GM19351 (cell line): ENCODE results near the gene TGFA.
"Not testable (repeated sequence)": the region's sequence is repeated elsewhere in the genome, so short reads cannot be mapped to it uniquely, and the experiment has no call there.

Experiments
- ATAC-seq: cut with Tn5 transposase; IDR thresholded peaks from one replicate; pipeline ENCODE4 v1.9.1; 2021; ENCODE audit warnings: mild to moderate bottlenecking, moderate library complexity; ENCODE audit not compliant: unreplicated experiment

Gene TGFA

GRCh38 chr2:70467237-70467636 is 86.4 kb downstream of the TGFA start:
- no peak for ATAC-seq

DNA sequence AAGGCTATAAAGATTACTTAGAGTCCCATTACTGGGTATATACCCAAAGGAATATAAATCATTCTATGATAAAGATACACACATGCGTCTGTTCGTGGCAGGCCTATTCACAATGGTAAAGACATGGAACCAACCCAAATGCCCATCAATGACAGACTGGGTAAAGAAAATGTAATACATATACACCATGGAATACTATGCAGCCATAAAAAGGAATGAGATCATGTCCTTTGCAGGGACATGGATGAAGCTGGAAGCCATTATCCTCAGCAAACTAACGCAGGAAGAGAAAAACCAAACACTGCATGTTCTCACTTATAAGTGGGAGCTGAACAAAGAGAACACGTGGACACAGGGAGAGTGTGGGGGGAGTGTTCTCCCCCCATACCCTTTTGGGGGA is 87.0 kb downstream of the TGFA start:
- ATAC-seq = not testable (repeated sequence)

- no peak for ATAC-seq
These were observed 89.6 kb downstream of the TGFA start for GRCh38 chr2:70463997-70464396.

GRCh38 chr2:70463581-70463980 is 90.0 kb downstream of the TGFA start:
- no peak for ATAC-seq

DNA sequence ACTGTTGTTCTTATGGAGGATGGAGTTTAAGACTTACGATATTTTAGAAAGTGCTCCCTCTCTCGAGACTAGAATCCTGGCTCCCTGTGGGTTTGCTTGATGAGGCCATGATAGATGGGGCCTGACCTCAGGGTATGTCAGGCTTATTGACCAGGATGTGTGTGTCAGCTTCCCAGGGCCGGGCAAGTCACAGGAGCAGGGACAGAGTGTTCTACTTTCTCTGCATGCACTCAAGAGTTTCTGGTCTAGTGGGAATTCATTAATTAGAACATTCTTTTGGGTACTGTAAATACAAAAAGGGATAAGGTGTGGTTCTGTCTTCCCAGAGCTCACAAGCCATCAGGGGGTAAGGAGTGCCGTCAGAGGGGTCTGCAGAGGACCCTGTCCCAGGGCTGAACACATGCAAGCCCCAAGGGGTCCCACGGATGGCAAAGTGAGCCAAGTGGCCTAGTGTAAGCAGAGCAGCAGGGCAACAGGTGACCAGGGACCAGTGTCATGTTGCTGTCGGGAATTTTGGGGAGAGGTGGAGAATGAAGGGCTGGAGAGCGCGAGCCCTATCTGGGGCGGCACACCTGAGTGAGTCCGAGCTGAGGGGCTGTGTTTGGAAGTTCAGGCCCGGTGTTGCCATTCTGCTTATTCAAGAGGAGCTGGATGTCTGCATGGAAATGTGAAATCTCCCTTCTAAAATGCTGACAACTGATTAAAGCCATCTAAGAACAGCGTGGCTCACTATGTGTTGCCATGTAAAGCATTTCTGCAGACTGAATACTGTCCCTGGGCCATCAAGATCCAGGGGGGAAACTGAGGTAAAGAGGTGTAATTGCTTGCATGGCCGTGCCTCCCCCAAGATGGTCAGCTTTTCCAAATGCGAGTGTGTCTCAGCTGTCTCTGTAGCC is 91.4 kb downstream of the TGFA start:
- no peak for ATAC-seq

DNA sequence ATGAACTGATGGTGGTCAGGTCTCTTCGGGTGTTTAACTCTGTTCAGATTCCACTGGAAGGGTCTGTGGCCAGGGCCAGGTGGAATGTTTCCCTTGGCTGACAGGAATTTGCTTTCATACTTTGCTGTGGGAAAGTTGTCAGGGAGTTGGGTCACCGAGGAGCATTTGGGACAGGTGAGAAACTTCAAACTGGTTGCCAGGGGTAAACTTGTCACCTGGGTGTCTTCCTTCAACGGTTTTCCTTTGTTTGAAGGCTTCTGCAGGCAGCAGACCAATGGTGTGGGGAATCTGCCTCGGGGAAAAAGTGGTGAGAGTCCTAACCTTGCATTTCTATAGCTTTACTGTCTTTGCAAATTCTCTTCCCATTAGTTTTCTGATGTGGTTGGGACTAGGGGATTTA is 92.2 kb downstream of the TGFA start:
- no peak for ATAC-seq

GRCh38 chr2:70460333-70460732 is 93.3 kb downstream of the TGFA start:
- ATAC-seq = no peak

DNA sequence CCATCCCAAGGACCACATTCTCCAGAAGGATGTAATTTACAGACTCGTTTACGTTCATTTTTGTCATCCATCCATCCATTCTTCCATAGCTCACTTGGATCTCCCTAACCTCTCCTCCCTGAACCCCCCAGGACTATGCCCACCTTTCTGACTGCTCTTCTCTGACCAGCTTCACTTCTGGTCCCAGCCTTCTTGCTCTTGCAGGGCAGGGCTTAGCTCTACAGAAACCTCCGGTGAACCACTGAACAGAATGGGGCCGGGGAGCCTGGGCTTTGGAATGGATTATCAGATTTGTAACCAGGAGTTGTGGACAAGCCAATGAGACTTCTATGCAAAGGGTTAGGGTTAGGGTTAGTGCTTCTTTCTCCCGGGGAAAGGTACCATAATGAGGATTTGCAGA is 95.0 kb downstream of the TGFA start:
- ATAC-seq = no peak

DNA sequence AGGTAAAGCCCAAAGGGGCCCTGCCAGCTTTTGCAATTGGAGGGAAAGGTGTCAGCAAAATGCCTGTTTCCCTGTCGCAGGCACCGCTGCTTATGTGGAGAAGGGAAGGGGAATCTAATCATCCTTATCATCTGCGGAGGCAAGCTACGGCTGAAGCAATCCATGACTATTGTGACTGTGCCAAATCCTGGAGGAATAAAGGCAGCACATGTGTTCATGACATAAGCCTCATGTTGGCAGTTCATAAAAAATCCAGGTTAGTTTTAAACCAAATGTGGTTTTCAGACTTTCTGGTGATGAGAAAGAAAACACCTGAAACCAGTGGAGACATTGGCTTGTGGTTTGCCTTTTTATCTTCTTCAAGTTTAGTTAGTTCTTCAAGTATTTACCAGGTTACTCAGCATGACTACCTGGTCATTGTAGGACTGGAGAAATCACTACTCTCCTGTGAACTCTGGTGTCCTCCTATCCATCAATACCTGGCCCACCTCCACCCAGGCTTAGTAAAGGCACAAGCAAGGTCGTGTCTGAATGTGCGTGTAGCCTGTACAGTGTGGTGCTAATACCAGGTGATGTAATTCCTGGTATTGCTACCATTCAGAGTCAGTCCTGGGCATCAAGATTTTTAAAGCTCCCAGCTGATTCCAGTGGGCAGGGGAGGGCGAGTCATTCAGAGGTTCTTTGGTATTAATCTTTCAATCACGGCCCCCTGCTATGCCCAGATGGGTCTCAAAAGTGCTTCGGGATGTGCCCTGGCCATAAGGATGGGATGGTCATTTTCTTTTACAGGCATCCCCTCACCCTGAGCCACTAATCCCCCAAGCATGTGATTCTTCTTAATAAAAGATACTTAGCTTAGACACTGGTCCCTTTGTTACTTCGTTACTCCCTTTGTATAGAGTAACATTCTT is 96.8 kb downstream of the TGFA start:
- ATAC-seq = no peak

DNA sequence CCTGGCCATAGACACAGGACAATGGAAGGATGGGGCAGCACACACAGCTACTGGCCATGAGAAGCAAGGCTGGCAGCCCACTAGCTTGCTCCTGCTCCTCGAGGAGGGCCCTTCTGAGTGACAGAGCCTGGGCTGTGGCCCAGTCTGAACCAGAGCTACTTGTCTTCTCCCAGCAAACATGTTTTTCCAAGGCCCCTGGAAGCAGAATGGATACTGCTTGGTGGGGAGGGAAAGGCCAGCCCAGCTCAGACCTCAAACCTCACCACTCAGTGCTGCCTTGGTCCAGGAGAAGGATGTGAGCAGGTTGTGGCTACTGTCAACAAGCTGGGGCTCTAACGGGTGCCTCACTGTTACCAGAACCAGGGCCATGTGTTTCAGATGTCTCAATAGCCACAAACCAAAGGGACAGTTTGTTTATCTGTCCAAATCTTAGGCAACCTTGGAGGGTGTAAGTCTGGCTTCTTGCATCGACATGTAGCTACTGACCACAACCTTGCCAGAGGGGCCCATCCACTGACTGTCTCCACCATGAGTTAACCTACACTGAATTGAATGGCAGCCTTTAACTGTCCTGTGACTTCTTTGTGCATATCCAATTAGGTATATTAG is 98.6 kb downstream of the TGFA start:
- ATAC-seq = no peak

- ATAC-seq = no peak
These were observed 102.9 kb downstream of the TGFA start for GRCh38 chr2:70450641-70451250.

- no peak for ATAC-seq
These were observed 105.6 kb downstream of the TGFA start for GRCh38 chr2:70448041-70448440.

GRCh38 chr2:70443726-70444125 is 109.9 kb downstream of the TGFA start:
- ATAC-seq = no peak

- ATAC-seq = no peak
These were observed 110.6 kb downstream of the TGFA start for GRCh38 chr2:70443078-70443465.

DNA sequence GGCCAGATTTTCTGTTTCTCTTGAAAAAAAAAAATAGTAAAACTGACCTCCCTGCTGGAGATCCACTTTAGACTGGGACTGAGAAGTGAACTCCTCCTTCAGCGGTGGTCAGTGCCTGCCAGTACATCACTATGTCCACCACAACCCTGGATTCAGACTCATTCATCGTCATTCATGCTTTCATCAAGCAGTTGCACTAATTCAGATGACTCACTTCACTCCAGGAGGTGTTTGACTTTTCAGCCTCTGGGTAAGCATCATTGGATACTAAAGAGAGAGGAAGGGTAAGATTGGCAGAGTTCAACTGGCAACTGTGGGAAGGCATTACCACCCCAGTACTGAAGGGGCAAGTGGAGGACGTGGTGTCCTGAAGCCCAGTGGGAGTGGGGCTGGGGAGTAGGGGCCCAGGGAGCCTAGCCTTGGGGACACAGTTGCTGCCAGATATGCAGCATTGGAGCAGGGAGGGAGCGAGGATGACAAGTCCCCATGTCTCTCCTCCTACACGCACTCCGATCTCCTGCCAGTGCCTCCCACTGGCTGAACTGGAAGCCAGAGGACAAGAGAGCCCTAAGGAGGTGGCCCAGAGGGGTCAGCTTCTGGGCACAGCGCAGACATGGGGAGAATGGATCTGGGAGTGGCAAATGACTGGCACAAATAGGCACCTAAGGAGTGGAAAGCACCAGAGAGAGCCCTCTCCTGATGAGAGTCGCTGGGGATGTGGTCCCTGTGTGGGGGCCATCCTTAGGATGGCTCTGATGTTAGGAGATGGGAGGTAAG is 111.1 kb downstream of the TGFA start:
- ATAC-seq = no peak

DNA sequence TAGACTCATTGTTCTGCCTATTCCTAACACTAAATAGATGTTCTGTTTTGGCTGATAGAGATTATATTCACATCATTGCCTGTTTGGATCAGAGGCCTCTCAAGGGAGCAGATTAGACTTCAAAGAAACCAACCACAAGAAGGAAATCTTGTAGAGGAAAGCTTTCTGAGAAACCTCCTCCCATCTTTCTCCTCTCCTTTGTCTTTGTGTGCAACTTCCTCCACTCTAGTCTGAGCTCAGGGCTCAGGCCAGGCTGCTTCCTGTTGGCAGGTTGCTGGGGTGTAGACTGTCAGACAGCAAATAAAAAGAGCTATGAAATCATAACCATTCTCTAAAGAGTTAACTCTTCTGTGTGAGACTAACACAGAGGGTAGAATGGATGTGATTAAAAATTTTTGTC is 113.0 kb downstream of the TGFA start:
- ATAC-seq = no peak

GRCh38 chr2:70435138-70435537 is 118.5 kb downstream of the TGFA start:
- no peak for ATAC-seq

GRCh38 chr2:70433315-70433714 is 120.3 kb downstream of the TGFA start:
- no peak for ATAC-seq

DNA sequence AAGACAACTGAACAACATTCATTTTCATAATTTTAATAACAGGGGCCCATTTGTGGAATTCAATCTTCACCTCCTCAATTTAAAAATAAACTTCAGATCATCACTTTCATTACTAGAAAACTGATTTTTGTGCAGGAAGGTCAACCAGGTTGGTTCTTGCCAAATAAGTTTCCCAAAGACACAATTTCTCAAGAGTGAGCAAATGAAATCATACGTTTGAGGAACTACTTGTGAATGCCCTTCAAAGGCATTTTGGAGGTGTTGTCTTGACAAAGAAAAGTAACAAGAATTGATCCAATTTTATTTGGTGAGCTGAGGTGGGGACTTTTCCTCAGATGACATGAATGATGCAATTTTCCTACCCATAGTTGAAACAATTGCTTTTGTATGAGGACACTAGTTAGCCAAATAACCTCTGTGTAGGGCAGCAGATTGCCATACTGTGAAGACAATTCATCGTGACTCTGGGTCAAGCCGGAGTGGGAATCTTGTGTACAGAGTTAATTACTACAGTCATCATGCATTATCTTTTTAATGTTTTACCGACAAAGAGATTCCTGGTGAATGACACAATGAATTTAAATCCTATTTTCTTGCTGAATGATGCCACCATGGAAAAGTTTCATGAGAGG is 121.8 kb downstream of the TGFA start:
- no peak for ATAC-seq

GRCh38 chr2:70426341-70426740 is 127.3 kb downstream of the TGFA start:
- no peak for ATAC-seq
